SK-N-SH treated with all-trans-retinoic acid at 6 μM for 48 hours (cell line): Measurements from ENCODE around the gene ORAI2.

Source experiments
- ATAC-seq: fragments of 200-7000 bp; cut with Tn5 transposase; 3 replicates; pipeline ENCODE4 v1.9.1; 2020; ENCODE audit warnings: mild to moderate bottlenecking, moderate library complexity
- ARNTL ChIP-seq: fragments of 450-650 bp; formaldehyde crosslinking; IDR thresholded peaks from 2 replicates; pipeline ENCODE4 v1.5.0; 2020; ENCODE audit warnings: low read depth, mild to moderate bottlenecking, moderate library complexity, borderline replicate concordance
- BACH2 ChIP-seq: fragments of 250-450 bp; sonication (Bioruptor Pico); IDR thresholded peaks from 2 replicates; pipeline ENCODE4 v1.9.0; 2021; ENCODE audit warnings: mild to moderate bottlenecking, borderline replicate concordance
- CREB5 ChIP-seq: fragments of 250-450 bp; sonication (Bioruptor Pico); IDR thresholded peaks from 2 replicates; pipeline ENCODE4 v1.5.1; 2020; ENCODE audit warnings: low read depth, mild to moderate bottlenecking, moderate library complexity
- CSDC2 ChIP-seq: fragments of 250-450 bp; sonication (Bioruptor Pico); IDR thresholded peaks from 2 replicates; pipeline ENCODE4 v1.5.0; 2020; ENCODE audit warnings: mild to moderate bottlenecking, moderate library complexity
- ESRRG ChIP-seq: fragments of 250-450 bp; sonication (Bioruptor Pico); IDR thresholded peaks from 2 replicates; pipeline ENCODE4 v1.6.1; 2021; ENCODE audit warnings: mild to moderate bottlenecking
- ISL1 ChIP-seq: fragments of 250-450 bp; sonication (Bioruptor Pico); IDR thresholded peaks from 2 replicates; pipeline ENCODE4 v2.1.2; 2022; ENCODE audit warnings: mild to moderate bottlenecking, moderate library complexity
- OSR1 ChIP-seq: fragments of 250-450 bp; sonication (Bioruptor Pico); IDR thresholded peaks from 2 replicates; pipeline ENCODE4 v1.8.0; 2022; ENCODE audit warnings: moderate library complexity, mild to moderate bottlenecking, inconsistent platforms
- PATZ1 ChIP-seq: fragments of 250-450 bp; sonication (Bioruptor Pico); IDR thresholded peaks from 2 replicates; pipeline ENCODE4 v1.8.0; 2020; ENCODE audit warnings: mild to moderate bottlenecking, moderate library complexity, borderline replicate concordance
- POU6F1 ChIP-seq: fragments of 250-450 bp; sonication (Bioruptor Pico); IDR thresholded peaks from 2 replicates; pipeline ENCODE4 v1.8.0; 2021; ENCODE audit warnings: low read depth, mild to moderate bottlenecking, moderate library complexity, borderline replicate concordance
- PPARA ChIP-seq: fragments of 250-450 bp; sonication (Bioruptor Pico); IDR thresholded peaks from 2 replicates; pipeline ENCODE4 v1.5.0; 2020; ENCODE audit warnings: mild to moderate bottlenecking, borderline replicate concordance
- RARB ChIP-seq: fragments of 250-450 bp; sonication (Bioruptor Pico); IDR thresholded peaks from 2 replicates; pipeline ENCODE4 v1.8.0; 2021; ENCODE audit warnings: mild to moderate bottlenecking, moderate library complexity
- SNAI2 ChIP-seq: fragments of 250-450 bp; sonication (Bioruptor Pico); IDR thresholded peaks from 2 replicates; pipeline ENCODE4 v1.5.0; 2020; ENCODE audit warnings: mild to moderate bottlenecking, moderate library complexity
- TOX ChIP-seq: fragments of 250-450 bp; sonication (Bioruptor Pico); IDR thresholded peaks from 2 replicates; pipeline ENCODE4 v1.8.0; 2021; ENCODE audit warnings: mild to moderate bottlenecking, moderate library complexity, borderline replicate concordance
- TSHZ2 ChIP-seq: fragments of 250-450 bp; sonication (Bioruptor Pico); IDR thresholded peaks from 2 replicates; pipeline ENCODE4 v1.5.0; 2020; ENCODE audit warnings: mild to moderate bottlenecking, moderate library complexity
- ZC3H10 ChIP-seq: fragments of 250-450 bp; sonication (Bioruptor Pico); IDR thresholded peaks from 2 replicates; pipeline ENCODE4 v1.5.1; 2021; ENCODE audit warnings: mild to moderate bottlenecking, moderate library complexity
- ZFP3 ChIP-seq: fragments of 250-450 bp; sonication (Bioruptor Pico); IDR thresholded peaks from 2 replicates; pipeline ENCODE4 v1.5.0; 2020; ENCODE audit warnings: mild to moderate bottlenecking, moderate library complexity
- ZFP30 ChIP-seq: fragments of 450-650 bp; formaldehyde crosslinking; IDR thresholded peaks from 2 replicates; pipeline ENCODE4 v1.5.0; 2022; ENCODE audit warnings: mild to moderate bottlenecking, moderate library complexity
- ZNF8 ChIP-seq: fragments of 450-650 bp; formaldehyde crosslinking; IDR thresholded peaks from 2 replicates; pipeline ENCODE4 v1.5.0; 2020; ENCODE audit warnings: mild to moderate bottlenecking, moderate library complexity
- TF ChIP-seq, protein P1 (sequence below): fragments of 250-450 bp; sonication (Bioruptor Pico); IDR thresholded peaks from 2 replicates; pipeline ENCODE4 v1.5.1; 2021; ENCODE audit warnings: mild to moderate bottlenecking, moderate library complexity

Gene ORAI2

DNA sequence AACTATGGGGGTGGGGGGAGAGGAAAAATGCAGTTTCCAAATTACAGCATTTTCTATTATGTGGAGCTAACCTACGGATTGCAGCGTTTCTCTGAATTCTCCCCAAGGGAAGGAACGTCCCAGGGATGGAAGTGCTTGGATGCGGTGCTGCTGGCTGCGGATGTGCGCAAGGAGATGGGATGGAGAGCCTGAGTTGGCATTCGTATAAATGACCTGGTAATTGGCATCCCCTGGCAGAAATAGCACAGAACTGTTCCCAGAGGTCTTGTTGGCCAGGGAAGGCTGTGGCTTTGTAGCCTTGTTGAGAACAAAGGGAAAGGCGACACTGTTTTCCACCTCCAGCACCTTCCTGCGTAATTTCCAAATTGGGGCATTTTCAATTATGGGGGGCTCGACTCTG is 2.7 kb downstream of the ORAI2 start (continued):
- no peak for TF ChIP-seq PATZ1 (CRISPR knock-in tag)

DNA sequence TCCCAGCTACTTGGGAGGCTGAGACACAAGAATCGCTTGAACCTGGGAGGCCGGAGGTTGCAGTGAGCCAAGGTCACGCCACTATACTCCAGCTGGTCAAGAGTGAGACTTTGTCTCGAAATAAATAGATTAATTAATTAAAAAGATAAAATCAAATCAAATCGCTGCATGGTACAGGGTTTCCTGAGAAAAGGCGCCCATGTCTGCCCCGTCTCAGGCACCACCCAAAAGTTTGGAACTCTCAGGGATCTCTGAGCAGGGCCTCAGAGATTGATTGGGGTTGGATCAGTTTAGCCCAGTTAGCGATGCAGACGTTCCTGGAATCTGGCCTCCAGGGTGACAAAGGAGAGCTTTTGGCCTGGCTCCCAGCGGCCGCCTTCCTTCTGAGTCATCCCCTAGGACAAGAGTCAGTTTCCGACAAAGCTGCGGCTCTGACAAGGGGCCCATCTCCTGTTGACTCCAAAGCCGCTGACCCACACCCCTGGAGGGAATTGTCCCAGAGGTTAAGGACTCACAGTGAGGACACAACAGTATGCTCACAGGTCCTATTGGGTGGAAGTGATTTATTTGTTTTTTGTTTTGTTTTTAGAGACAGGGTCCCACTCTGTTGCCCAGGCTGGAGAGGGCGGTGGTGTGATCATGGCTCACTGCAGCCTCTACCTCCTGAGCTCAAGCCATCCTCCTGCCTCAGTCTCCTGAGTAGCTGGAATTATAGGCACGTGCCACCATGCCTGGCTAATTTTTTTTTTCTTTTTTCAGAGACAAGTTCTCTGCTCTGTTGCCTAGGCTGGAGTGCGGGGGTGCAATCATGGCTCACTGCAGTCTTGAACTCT is 6.8 kb downstream of the ORAI2 start:
- peak; percentile 90 for ATAC-seq
- TF ChIP-seq ZFP3 (0 out of 2 replicates have a peak, but pooled peaks have one; percentile 43), PPARA (no peak)
- TF ChIP-seq, all 23 proteins: peak for 1

- ATAC-seq = no peak
Measured at GRCh38 chr7:102444961-102445673, 11.7 kb downstream of the ORAI2 start.

More at GRCh38 chr7:102444961-102445673, 11.7 kb downstream of the ORAI2 start:
- no peak for TF ChIP-seq ZFP3
- no peak for TF ChIP-seq TSHZ2 (CRISPR knock-in tag)
- no peak for TF ChIP-seq ARNTL
- no peak for TF ChIP-seq RARB
- TF ChIP-seq ISL1 (CRISPR knock-in tag) = no peak
- TF ChIP-seq CREB5 (CRISPR knock-in tag) = no peak
- no peak for TF ChIP-seq SNAI2
- TF ChIP-seq OSR1 = no peak
- no peak for TF ChIP-seq TOX
- TF ChIP-seq POU6F1 (CRISPR knock-in tag) = no peak
- no peak for TF ChIP-seq ZFP30 (CRISPR knock-in tag)
- TF ChIP-seq PATZ1 (CRISPR knock-in tag) = no peak
- no peak for TF ChIP-seq PPARA
- TF ChIP-seq ZC3H10 (CRISPR knock-in tag) = no peak
- TF ChIP-seq ESRRG (CRISPR knock-in tag) = no peak
- TF ChIP-seq, protein P1, sequence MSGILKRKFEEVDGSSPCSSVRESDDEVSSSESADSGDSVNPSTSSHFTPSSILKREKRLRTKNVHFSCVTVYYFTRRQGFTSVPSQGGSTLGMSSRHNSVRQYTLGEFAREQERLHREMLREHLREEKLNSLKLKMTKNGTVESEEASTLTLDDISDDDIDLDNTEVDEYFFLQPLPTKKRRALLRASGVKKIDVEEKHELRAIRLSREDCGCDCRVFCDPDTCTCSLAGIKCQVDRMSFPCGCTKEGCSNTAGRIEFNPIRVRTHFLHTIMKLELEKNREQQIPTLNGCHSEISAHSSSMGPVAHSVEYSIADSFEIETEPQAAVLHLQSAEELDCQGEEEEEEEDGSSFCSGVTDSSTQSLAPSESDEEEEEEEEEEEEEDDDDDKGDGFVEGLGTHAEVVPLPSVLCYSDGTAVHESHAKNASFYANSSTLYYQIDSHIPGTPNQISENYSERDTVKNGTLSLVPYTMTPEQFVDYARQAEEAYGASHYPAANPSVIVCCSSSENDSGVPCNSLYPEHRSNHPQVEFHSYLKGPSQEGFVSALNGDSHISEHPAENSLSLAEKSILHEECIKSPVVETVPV = no peak
- no peak for TF ChIP-seq BACH2 (CRISPR knock-in tag)
- TF ChIP-seq ZNF8 (CRISPR knock-in tag) = no peak
- no peak for TF ChIP-seq CSDC2 (CRISPR knock-in tag)
